Right lobe of liver (tissue), 6 donors: ENCODE results near the gene SSTR3. TPM values are rescaled to one million over a fixed set of nuclear protein-coding genes. Genes with fewer than 3 reads are reported as not detected.
"Not testable (repeated sequence)": the region's sequence is repeated elsewhere in the genome, so short reads cannot be mapped to it uniquely, and the experiment has no call there.

Source experiments
- ATAC-seq, 4 donors: fragments of 200-7000 bp; cut with Tn5 transposase; one replicate each; pipeline ENCODE4 v1.9.1; 2020; ENCODE audit warnings: mild to moderate bottlenecking in 4 of 4, moderate library complexity in 4 of 4
- DNase-seq, 3 donors: peaks; one replicate each; pipeline ENCODE4 v3.0.0-alpha.2; 2020
- H3K27ac ChIP-seq, 3 donors: fragments of 200-600 bp; one replicate each; pipeline ENCODE4 v1.8.0; 2022
- H3K27me3 ChIP-seq, 2 donors: fragments of 200-600 bp; one replicate each; pipeline ENCODE4 v1.8.0; 2022
- H3K36me3 ChIP-seq, 4 donors: fragments of 200-600 bp; sonication (generic) in 1 of 4; one replicate each; pipeline versions ENCODE4 v1.5.1 to v1.8.0; 2017 to 2022; ENCODE audit warnings: control low read depth in 1 of 4
- H3K4me1 ChIP-seq, 4 donors: fragments of 200-600 bp; sonication (generic) in 1 of 4; one replicate each; pipeline versions ENCODE4 v1.5.1 to v1.8.0; 2017 to 2022; ENCODE audit warnings: control low read depth in 1 of 4
- H3K4me3 ChIP-seq, 3 donors: fragments of 200-600 bp; one replicate each; pipeline ENCODE4 v1.8.0; 2022
- H3K9me3 ChIP-seq, 4 donors: fragments of 200-600 bp; sonication (generic) in 1 of 4; one replicate each; pipeline versions ENCODE4 v1.5.1 to v1.8.0; 2017 to 2022; ENCODE audit warnings: control low read depth in 1 of 4
- POLR2A ChIP-seq: fragments of 450-650 bp; IDR thresholded peaks from one replicate; pipeline ENCODE4 v1.6.1; 2017; ENCODE audit warnings: antibody characterized with exemption, mild to moderate bottlenecking
- WGBS: methylation state at CpG from one replicate; pipeline ENCODE4 v1.1.6; 2018; ENCODE audit warnings: low coverage, low lambda C conversion rate; ENCODE audit not compliant: insufficient coverage; ENCODE audit errors: missing lambda C conversion rate; 5-methylcytosine and 5-hydroxymethylcytosine counted together
- intact Hi-C, 2 donors: fragments of 100-400 bp; cut with DNase I; formaldehyde crosslinking; loops; one replicate each; pipeline versions ENCODE4 v1.11.2 to v1.14.1; 2022
- total RNA-seq, 6 experiments: library from RNA; depleted of rRNA in 2 of 6; stranded (reverse); fragments of >200 nt in 2 of 6; fragmentation: NEBNext Ultra II Directional in 3 of 6; extraction: Animal tissue kit (Norgen Biotek cat#: 25700) in 3 of 6; gene quantifications; one replicate each; pipeline versions ENCODE4 v1.1.0 to v1.2.4, GENCODE V29; 2016 to 2023
- TF ChIP-seq, protein P1 (sequence below), 4 donors: fragments of 200-600 bp in 3 of 4; fragments of 450-650 bp in 1 of 4; IDR thresholded peaks; one replicate each; pipeline versions ENCODE4 v1.5.1 to v1.8.0; 2016 to 2022; ENCODE audit warnings: antibody characterized with exemption in 4 of 4, mild to moderate bottlenecking in 2 of 4
- donor health status: DM: no; HTN: yes; CAD: no.
- donor health status: DM: no; HTN: no; CAD: no.
- donor health status: DM: no; HTN: no; CAD: no.
- donor health status: DM: no; HTN: yes; CAD: no.
- donor health status: DM: no; HTN: yes; CAD: no.

SSTR3 gene
- total RNA-seq, 6 experiments from 2014 or later: not detected

DNA sequence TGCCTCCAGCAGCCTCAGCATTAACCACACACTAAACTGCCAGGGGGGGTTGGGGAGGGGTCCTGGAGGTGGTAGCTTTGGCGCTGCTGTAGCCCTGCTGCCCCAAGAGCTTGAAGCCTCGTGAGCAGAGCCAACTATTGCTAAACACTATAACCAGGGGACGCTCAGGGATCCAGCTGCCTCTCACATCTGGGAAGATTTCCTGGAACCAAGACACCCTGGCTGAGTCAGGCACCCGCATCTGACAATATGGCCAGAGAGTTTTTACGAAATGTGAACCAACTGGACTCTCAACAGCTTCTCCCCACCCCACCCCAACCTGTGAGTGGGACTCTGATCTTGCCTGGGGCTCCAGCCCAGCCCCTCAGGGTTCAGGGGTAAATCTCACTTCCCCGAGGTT, 38.6 kb downstream of the SSTR3 start:
- Histone ChIP-seq H3K27me3 (no peaks in the 10 kb centered on the region), H3K36me3 (no peaks in the 10 kb centered on the region), H3K4me1 (peaks cover 0 to 12% (median 7%) of the 10 kb centered on the region in 4 donors), H3K27ac (no peak overlapping the region), H3K9me3 (no peaks in the 10 kb centered on the region), H3K4me3 (no peak overlapping the region)
- 92% methylated on average over 2 of the region's 6 CpGs for WGBS
- TF ChIP-seq, protein P1, sequence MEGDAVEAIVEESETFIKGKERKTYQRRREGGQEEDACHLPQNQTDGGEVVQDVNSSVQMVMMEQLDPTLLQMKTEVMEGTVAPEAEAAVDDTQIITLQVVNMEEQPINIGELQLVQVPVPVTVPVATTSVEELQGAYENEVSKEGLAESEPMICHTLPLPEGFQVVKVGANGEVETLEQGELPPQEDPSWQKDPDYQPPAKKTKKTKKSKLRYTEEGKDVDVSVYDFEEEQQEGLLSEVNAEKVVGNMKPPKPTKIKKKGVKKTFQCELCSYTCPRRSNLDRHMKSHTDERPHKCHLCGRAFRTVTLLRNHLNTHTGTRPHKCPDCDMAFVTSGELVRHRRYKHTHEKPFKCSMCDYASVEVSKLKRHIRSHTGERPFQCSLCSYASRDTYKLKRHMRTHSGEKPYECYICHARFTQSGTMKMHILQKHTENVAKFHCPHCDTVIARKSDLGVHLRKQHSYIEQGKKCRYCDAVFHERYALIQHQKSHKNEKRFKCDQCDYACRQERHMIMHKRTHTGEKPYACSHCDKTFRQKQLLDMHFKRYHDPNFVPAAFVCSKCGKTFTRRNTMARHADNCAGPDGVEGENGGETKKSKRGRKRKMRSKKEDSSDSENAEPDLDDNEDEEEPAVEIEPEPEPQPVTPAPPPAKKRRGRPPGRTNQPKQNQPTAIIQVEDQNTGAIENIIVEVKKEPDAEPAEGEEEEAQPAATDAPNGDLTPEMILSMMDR (IDR thresholded peaks at IDR 0.05): no peak
- TF ChIP-seq POLR2A: no peak
- intact Hi-C loops: no loop called here
- ATAC-seq (no peak), DNase-seq (peak in 2 of 3 donors; percentile 24 to 25)

DNA sequence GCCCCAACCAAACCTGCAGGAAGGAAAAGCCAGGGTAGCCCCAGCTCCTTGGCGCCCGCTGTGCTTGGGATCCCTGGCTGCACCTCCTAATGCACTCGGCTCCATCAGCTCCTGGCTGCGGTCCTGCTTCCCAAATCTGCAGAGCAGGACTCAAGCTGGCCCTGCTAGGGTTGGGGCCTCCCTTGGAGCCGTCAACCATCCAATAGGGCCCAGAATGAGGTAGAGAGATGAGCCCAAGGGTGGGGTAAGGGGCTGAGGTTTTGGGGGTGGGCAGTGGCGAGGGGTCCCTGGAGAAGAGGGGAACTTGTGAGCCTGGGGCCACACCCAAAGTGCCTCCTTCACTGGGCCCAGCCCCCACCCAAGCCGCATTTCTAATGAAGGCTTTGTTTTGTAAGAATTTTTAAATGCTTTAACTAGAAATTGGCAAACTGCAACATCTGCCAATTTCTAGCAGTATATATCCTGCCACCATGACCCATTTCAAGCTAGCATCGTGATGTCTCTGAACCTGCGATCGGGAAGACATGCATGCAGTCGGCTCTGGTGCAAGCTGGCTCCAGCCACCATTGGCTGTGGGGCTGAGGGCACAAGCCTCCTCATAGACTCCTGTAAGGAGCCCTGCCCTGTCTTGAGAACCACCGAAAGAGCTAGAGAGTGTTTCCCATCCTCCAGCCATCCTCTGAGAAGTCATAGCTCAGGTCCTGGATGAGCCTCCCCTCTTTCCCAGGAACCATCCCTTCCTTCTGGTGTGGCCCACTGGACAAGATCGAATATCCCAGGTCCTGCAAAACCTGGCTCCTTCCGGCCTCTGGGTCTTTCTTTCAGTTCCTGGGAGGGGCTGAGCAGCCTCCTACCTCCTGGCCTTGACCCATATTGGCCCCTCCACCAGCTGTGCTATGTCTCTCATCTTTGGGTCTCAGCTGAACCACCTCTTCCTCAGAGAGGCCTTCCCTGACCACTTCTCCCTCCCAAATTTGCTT, 39.7 kb downstream of the SSTR3 start:
- ATAC-seq (no peak), DNase-seq (peak in 2 of 3 donors; percentile 31 to 39)
- no peaks in the 10 kb centered on the region for H3K27me3 ChIP-seq
- peaks cover 0 to 10% (median 5%) of the 10 kb centered on the region in 4 donors for H3K4me1 ChIP-seq
- no peaks in the 10 kb centered on the region for H3K9me3 ChIP-seq
- 84% methylated on average over 11 of the region's 14 CpGs for WGBS
- intact Hi-C loops: no loop called here
- no peak overlapping the region for H3K4me3 ChIP-seq
- TF ChIP-seq, protein P1 (IDR thresholded peaks at IDR 0.05): no peak
- no peak for TF ChIP-seq POLR2A
- H3K36me3 ChIP-seq: no peaks in the 10 kb centered on the region
- H3K27ac ChIP-seq: no peak overlapping the region

DNA sequence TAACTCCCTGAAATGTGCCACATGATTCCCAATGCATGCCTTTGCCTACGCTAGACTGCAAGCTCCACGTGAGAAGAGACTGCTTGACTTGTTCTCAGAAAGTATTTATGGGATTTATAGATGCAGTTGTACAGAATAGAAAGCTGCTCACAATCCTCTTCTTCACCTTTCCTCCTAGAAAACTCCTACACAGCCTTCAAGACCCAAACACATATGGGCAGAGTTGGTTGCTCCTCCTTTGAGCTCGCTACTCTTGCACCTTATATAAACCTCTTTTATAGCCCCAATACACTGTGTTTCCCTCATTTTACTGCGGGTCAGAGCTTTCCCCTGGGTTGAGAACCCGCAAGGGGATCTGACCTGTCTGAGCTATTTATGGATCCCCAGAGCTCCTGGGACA, 40.6 kb downstream of the SSTR3 start:
- H3K4me1 ChIP-seq: peaks cover 0 to 16% (median 8%) of the 10 kb centered on the region in 4 donors
- intact Hi-C loops: no loop called here
- WGBS: 94% methylated on average over 3 of the region's 5 CpGs

DNA sequence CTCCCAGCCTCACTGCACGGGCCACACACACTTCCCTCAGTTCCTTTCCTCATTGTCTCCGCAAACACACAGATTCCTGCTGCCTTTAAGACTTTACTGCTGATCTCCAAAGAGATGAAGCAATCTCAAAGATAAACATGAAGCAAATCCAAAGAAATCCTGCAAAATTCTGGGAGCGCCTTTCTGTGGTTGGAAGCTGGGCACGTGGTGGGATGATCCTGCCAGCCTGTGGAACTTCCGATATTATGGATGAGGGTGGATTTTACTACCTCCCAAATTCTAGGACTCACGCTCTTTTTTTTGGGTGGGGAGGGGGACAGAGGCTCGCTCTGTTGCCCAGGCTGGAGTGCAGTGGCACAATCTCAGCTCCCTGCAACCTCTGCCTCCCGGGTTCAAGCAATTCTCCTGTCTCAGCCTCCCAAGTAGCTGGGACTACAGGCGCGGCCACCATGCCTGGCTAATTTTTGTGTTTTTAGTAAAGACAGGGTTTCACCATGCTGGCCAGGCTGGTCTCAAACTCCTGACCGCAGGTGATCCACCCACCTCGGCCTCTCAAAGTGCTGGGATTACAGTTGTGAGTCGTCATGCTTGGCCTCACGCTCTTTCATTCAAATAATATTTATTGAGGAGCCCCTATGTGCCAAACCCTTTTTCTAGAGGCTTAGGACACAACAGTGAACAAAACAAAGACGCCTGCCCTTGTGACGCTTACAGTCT, 41.4 kb downstream of the SSTR3 start:
- H3K27ac ChIP-seq, intact Hi-C loops, H3K4me3 ChIP-seq, ATAC-seq, H3K9me3 ChIP-seq, H3K27me3 ChIP-seq, H3K36me3 ChIP-seq: not testable (repeated sequence)
- peaks cover 0 to 17% (median 8%) of the 10 kb centered on the region in 4 donors for H3K4me1 ChIP-seq
- WGBS: 100% methylated on average over 11 of the region's 16 CpGs
- peak in 1 of 3 donors; percentile 16 for DNase-seq

More for the DNA sequence above, 40.6 kb downstream of the SSTR3 start:
- TF ChIP-seq, protein P1 (IDR thresholded peaks at IDR 0.05): no peak
- TF ChIP-seq POLR2A: no peak
- DNase-seq: peak in 1 of 3 donors; percentile 13
- Histone ChIP-seq H3K36me3 (no peaks in the 10 kb centered on the region), H3K27ac (no peak overlapping the region), H3K9me3 (no peaks in the 10 kb centered on the region), H3K4me3 (no peak overlapping the region), H3K27me3 (no peaks in the 10 kb centered on the region)
- ATAC-seq: no peak
